ENCODE data around the gene HP1BP3.

Gene HP1BP3

DNA sequence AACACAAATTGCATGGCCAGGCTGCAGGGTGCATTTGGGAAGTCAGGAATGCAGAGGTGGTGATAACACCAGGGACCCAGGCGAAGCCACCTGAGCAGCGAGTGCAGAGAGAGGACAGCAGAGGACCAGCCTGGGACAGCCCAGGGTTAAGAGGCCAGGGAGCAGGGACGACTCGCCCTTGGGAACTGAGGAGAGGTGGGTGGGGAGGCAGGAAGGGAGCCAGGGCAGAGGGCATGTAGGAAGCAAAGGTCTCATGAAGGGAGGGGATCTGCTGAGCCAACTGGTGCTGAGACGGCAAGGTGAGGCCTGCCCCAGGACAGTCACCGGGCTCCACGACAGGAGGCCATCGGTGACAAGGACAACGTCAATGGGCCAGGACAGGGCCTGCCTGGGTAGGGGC, 85.7 kb downstream of the HP1BP3 start:
- DNase-seq (ENCODE audit: low read depth in 1 of 2, low spot score in 1 of 2) = no peak
- H3K4me3 ChIP-seq (replicated peaks; ENCODE audit: insufficient read depth, low read length) = no peak overlapping the region
- no peaks in the 10 kb centered on the region for H3K27me3 ChIP-seq (ENCODE audit: insufficient read depth, poor library complexity, severe bottlenecking)
- no peak overlapping the region for H3K27ac ChIP-seq (replicated peaks)
- TF ChIP-seq, protein P1, sequence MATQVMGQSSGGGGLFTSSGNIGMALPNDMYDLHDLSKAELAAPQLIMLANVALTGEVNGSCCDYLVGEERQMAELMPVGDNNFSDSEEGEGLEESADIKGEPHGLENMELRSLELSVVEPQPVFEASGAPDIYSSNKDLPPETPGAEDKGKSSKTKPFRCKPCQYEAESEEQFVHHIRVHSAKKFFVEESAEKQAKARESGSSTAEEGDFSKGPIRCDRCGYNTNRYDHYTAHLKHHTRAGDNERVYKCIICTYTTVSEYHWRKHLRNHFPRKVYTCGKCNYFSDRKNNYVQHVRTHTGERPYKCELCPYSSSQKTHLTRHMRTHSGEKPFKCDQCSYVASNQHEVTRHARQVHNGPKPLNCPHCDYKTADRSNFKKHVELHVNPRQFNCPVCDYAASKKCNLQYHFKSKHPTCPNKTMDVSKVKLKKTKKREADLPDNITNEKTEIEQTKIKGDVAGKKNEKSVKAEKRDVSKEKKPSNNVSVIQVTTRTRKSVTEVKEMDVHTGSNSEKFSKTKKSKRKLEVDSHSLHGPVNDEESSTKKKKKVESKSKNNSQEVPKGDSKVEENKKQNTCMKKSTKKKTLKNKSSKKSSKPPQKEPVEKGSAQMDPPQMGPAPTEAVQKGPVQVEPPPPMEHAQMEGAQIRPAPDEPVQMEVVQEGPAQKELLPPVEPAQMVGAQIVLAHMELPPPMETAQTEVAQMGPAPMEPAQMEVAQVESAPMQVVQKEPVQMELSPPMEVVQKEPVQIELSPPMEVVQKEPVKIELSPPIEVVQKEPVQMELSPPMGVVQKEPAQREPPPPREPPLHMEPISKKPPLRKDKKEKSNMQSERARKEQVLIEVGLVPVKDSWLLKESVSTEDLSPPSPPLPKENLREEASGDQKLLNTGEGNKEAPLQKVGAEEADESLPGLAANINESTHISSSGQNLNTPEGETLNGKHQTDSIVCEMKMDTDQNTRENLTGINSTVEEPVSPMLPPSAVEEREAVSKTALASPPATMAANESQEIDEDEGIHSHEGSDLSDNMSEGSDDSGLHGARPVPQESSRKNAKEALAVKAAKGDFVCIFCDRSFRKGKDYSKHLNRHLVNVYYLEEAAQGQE (IDR thresholded peaks at IDR 0.05; ENCODE audit: insufficient replicate concordance, low read depth) = no peak
- TF ChIP-seq SPI1 (IDR thresholded peaks at IDR 0.05; ENCODE audit: borderline replicate concordance, low read depth) = no peak
- TF ChIP-seq GABPA (IDR thresholded peaks at IDR 0.05; ENCODE audit: low read depth) = no peak
- TF ChIP-seq, protein P2, sequence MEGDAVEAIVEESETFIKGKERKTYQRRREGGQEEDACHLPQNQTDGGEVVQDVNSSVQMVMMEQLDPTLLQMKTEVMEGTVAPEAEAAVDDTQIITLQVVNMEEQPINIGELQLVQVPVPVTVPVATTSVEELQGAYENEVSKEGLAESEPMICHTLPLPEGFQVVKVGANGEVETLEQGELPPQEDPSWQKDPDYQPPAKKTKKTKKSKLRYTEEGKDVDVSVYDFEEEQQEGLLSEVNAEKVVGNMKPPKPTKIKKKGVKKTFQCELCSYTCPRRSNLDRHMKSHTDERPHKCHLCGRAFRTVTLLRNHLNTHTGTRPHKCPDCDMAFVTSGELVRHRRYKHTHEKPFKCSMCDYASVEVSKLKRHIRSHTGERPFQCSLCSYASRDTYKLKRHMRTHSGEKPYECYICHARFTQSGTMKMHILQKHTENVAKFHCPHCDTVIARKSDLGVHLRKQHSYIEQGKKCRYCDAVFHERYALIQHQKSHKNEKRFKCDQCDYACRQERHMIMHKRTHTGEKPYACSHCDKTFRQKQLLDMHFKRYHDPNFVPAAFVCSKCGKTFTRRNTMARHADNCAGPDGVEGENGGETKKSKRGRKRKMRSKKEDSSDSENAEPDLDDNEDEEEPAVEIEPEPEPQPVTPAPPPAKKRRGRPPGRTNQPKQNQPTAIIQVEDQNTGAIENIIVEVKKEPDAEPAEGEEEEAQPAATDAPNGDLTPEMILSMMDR (IDR thresholded peaks at IDR 0.05; ENCODE audit: insufficient read depth, low read length) = no peak
- TF ChIP-seq POLR2AphosphoS5 (IDR thresholded peaks at IDR 0.05; ENCODE audit: low read depth) = no peak

DNA sequence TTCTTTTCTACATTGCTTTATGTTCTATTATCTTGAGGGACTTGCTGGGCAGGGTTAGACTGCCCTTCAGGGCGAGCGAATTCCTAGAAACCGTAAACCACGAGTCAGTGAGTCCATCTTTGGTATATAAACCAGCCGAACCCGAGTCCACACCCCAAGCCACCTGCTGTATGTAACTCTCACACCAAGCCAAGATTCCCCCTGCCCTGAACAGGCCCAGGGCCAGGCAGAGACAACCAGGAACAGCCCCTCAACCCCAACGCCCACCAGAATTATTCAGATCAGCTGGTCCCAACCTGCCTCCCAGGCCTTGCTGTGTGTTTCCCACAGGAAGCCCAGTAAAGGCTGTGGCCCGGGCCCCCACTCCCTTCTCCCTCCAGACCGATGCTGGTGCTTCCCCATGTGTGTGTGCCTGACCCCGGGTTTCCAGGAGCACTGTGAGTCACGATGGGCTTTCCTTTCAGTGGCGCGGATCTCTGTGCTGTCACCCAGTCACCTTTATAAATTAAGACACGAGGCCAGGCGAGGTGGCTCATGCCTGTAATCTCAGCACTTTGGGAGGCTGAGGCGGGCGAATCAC, 86.4 kb downstream of the HP1BP3 start:
- no peak for TF ChIP-seq SPI1 (IDR thresholded peaks at IDR 0.05; ENCODE audit: borderline replicate concordance, low read depth)
- TF ChIP-seq, protein P1 (IDR thresholded peaks at IDR 0.05; ENCODE audit: insufficient replicate concordance, low read depth) = no peak
- no peak for TF ChIP-seq POLR2AphosphoS5 (IDR thresholded peaks at IDR 0.05; ENCODE audit: low read depth)
- no peak for TF ChIP-seq GABPA (IDR thresholded peaks at IDR 0.05; ENCODE audit: low read depth)
- TF ChIP-seq, protein P2 (IDR thresholded peaks at IDR 0.05; ENCODE audit: insufficient read depth, low read length) = no peak
- Histone ChIP-seq H3K27me3 (ENCODE audit: insufficient read depth, poor library complexity, severe bottlenecking) (no peaks in the 10 kb centered on the region), H3K4me3 (replicated peaks; ENCODE audit: insufficient read depth, low read length) (no peak overlapping the region), H3K27ac (replicated peaks) (no peak overlapping the region)
- DNase-seq (ENCODE audit: low read depth in 1 of 2, low spot score in 1 of 2) = no peak

DNA sequence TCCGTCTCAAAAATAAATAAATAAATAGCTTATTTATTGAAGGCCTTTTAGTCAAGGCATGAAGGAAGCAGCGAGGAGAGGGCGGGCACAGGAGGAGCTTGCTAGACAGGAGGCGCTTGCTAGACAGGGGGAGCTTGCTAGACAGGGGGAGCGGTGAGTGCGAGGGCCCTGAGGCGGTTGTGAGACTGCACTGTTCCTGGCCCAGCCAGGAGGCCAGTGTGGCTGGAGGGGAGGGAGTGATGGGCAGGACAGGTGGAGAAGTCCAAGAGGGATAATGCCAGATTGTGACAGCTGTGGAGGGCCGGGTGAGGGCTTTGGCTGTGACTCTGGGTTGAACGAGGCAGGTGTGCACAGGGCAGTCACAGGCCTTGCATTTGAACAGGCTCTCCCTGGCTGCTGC, 87.5 kb downstream of the HP1BP3 start:
- no peak for DNase-seq (ENCODE audit: low read depth in 1 of 2, low spot score in 1 of 2)
- H3K4me3 ChIP-seq (replicated peaks; ENCODE audit: insufficient read depth, low read length) = no peak overlapping the region
- no peak overlapping the region for H3K27ac ChIP-seq (replicated peaks)
- TF ChIP-seq, protein P1 (IDR thresholded peaks at IDR 0.05; ENCODE audit: insufficient replicate concordance, low read depth) = no peak
- TF ChIP-seq POLR2AphosphoS5 (IDR thresholded peaks at IDR 0.05; ENCODE audit: low read depth) (no peak), SPI1 (IDR thresholded peaks at IDR 0.05; ENCODE audit: borderline replicate concordance, low read depth) (no peak), GABPA (IDR thresholded peaks at IDR 0.05; ENCODE audit: low read depth) (no peak)
- TF ChIP-seq, protein P2 (IDR thresholded peaks at IDR 0.05; ENCODE audit: insufficient read depth, low read length) = no peak
- no peaks in the 10 kb centered on the region for H3K27me3 ChIP-seq (ENCODE audit: insufficient read depth, poor library complexity, severe bottlenecking)

Data from HL-60 (cell line).